GM19239 (cell line): ENCODE measurements around the gene SECISBP2.
A peak's percentile ranks its signal among the peaks of the same experiment; 100 is the strongest.
"Not testable (repeated sequence)": the region's sequence is repeated elsewhere in the genome, so short reads cannot be mapped to it uniquely, and the experiment has no call there.

ENCODE experiments used
- DNase-seq: peaks from one replicate; pipeline ENCODE4 v3.0.0; 2011; ENCODE audit warnings: low spot score; ENCODE audit not compliant: insufficient read length
- FAIRE-seq: peaks from 2 replicates; lab custom pipeline; 2011; peaks lifted over from hg19 to GRCh38; lab: Jason Lieb, UNC

SECISBP2 gene

GRCh38 chr9:89363311-89363670 is 45.0 kb downstream of the SECISBP2 start:
- FAIRE-seq, result no peak
- DNase-seq, result no peak

GRCh38 chr9:89363921-89364665 is 45.8 kb downstream of the SECISBP2 start:
- DNase-seq, result no peak
- no peak for FAIRE-seq

GRCh38 chr9:89364666-89365531 is 46.6 kb downstream of the SECISBP2 start:
- FAIRE-seq (no peak), DNase-seq (no peak)

GRCh38 chr9:89365532-89365912 is 47.2 kb downstream of the SECISBP2 start:
- FAIRE-seq, result no peak
- no peak for DNase-seq

- FAIRE-seq (no peak), DNase-seq (no peak)
Observed at GRCh38 chr9:89366711-89367110, 48.4 kb downstream of the SECISBP2 start.

GRCh38 chr9:89367281-89367680 is 49.0 kb downstream of the SECISBP2 start:
- DNase-seq (no peak), FAIRE-seq (no peak)

GRCh38 chr9:89367726-89368437 is 49.6 kb downstream of the SECISBP2 start:
- no peak for FAIRE-seq
- no peak for DNase-seq

- DNase-seq (no peak), FAIRE-seq (no peak)
Observed at GRCh38 chr9:89368550-89368949, 50.2 kb downstream of the SECISBP2 start.

- no peak for FAIRE-seq
- no peak for DNase-seq
Observed at GRCh38 chr9:89368978-89369377, 50.7 kb downstream of the SECISBP2 start.

GRCh38 chr9:89370593-89370992 is 52.3 kb downstream of the SECISBP2 start:
- FAIRE-seq (no peak), DNase-seq (no peak)

GRCh38 chr9:89371791-89372190 is 53.5 kb downstream of the SECISBP2 start:
- peak; percentile 90 for FAIRE-seq
- DNase-seq, result not testable (repeated sequence)

GRCh38 chr9:89372230-89372816 is 54.0 kb downstream of the SECISBP2 start:
- no peak for FAIRE-seq
- DNase-seq, result no peak

GRCh38 chr9:89372979-89373378 is 54.7 kb downstream of the SECISBP2 start:
- DNase-seq, result no peak
- FAIRE-seq, result no peak

- no peak for FAIRE-seq
- no peak for DNase-seq
Observed at GRCh38 chr9:89374176-89374575, 55.9 kb downstream of the SECISBP2 start.

- FAIRE-seq (peak; percentile 90), DNase-seq (peak; percentile 57)
Observed at GRCh38 chr9:89375191-89375760, 57.0 kb downstream of the SECISBP2 start.

GRCh38 chr9:89376286-89376685 is 58.0 kb downstream of the SECISBP2 start:
- no peak for FAIRE-seq
- DNase-seq, result no peak

- FAIRE-seq, result no peak
- DNase-seq, result no peak
Observed at GRCh38 chr9:89376741-89377351, 58.5 kb downstream of the SECISBP2 start.

- FAIRE-seq (no peak), DNase-seq (no peak)
Observed at GRCh38 chr9:89377411-89377810, 59.1 kb downstream of the SECISBP2 start.

- FAIRE-seq, result no peak
- DNase-seq, result no peak
Observed at GRCh38 chr9:89378541-89378940, 60.2 kb downstream of the SECISBP2 start.

GRCh38 chr9:89379031-89379430 is 60.7 kb downstream of the SECISBP2 start:
- no peak for DNase-seq
- no peak for FAIRE-seq
